Measurements from ENCODE around the gene RAB6B. TPM values are rescaled to one million over a fixed set of nuclear protein-coding genes. Genes with fewer than 3 reads are reported as not detected.

RAB6B gene
- total and polyA plus RNA-seq, 7 experiments from 2014 or later = 0.14 to 1.2 (median 0.22) TPM; not detected in 3

DNA sequence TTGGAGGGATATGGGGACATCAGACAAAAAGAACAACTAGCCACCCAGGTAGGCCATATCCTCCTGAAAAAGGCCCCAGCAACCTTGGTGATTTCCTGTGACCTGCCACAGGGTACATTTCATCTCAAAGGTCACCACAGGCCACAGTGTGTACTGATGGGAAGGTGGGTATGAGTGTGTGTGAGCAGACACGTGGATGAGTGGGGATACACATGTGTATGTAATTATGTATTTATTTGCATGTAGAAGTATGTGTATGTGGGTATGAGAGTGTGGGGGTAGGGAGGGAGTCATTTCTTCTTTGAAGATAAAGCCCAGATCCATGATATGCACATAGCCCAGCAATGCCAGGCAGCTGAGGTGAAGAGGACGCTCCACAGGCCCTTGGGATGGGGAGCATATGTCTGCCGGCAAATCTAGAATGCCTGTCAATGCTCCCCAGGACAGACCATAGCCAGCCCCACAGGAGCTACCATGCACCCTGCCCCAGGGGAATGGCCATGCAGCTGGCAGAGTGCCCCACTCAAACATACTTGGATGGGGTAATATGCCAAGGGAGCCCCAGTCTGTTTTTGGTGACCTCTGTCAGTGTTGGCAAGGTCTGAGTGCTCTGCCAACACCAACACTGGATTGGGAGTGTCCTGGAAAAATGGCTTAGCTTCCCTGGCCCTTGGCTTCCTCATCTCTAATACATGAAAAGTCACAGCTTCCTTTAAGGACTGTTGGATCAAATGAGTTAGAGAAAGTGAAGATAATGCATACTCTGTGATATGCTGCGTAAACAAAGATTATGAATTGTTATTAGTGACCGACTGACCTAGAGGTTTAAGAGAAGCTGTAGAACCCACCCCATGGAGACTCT, 42.4 kb downstream of the RAB6B start:
- H3K27me3 ChIP-seq (ENCODE audit: control insufficient read depth in 2 of 2, insufficient read depth in 2 of 2, low read length in 2 of 2) = no peaks in the 10 kb centered on the region
- DNase-seq (no peak), ATAC-seq (no peak)
- no peak overlapping the region for H3K4me3 ChIP-seq (ENCODE audit: low read length)
- no peak overlapping the region for H3K4me3 Mint-ChIP-seq
- intact Hi-C loops (cut with micrococcal nuclease) = no loop called here
- H3K27ac Mint-ChIP-seq = no peak overlapping the region
- CTCF ChIA-PET = no interaction called here
- no peaks in the 10 kb centered on the region for H3K9me3 ChIP-seq (ENCODE audit: control insufficient read depth in 2 of 3, low read length in 3 of 3)
- H3K36me3 ChIP-seq (ENCODE audit: control insufficient read depth in 2 of 3, insufficient read depth in 3 of 3, low read length in 3 of 3) = no peaks in the 10 kb centered on the region
- peaks cover 0 to 8% (median 0%) of the 10 kb centered on the region in 11 donors for H3K9me3 Mint-ChIP-seq
- peaks cover 0 to 6% (median 0%) of the 10 kb centered on the region in 7 donors for H3K4me1 Mint-ChIP-seq
- no peak overlapping the region for H3K27ac ChIP-seq (ENCODE audit: low read depth, low read length)
- peaks cover 0 to 8% (median 0%) of the 10 kb centered on the region in 5 donors for H3K27me3 Mint-ChIP-seq
- no peaks in the 10 kb centered on the region for H3K36me3 Mint-ChIP-seq
- POLR2A ChIA-PET = no interaction called here
- no peaks in the 10 kb centered on the region for H3K4me1 ChIP-seq (ENCODE audit: control insufficient read depth in 2 of 2, insufficient read depth in 2 of 2, low read length in 2 of 2)

DNA sequence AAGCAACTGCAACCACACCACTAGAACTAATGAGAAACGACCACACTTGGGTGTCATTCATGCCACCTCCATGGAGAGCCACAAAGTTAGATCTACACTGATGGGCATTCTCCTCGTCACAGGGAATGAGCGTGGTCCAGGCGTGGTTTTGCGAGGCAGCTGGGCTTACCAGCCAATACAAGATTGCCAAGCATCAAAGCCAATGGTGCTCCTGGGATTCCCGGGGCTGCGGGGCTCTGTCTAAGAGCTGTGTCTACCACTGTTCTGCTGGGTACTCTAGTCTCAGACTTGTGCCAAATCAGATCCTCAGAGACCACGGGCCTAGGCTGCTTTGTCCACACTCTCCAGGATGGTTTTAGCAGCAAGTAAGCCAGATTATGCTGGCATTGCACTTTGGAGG, 43.8 kb downstream of the RAB6B start:
- no peaks in the 10 kb centered on the region for H3K9me3 ChIP-seq (ENCODE audit: control insufficient read depth in 2 of 3, low read length in 3 of 3)
- Mint-ChIP-seq H3K4me3 (no peak overlapping the region), H3K27me3 (peaks cover 0 to 20% (median 0%) of the 10 kb centered on the region in 5 donors), H3K9me3 (peaks cover 0 to 8% (median 0%) of the 10 kb centered on the region in 11 donors), H3K36me3 (no peaks in the 10 kb centered on the region), H3K4me1 (no peaks in the 10 kb centered on the region), H3K27ac (no peak overlapping the region)
- ChIA-PET POLR2A (no interaction called here), CTCF (no interaction called here)
- intact Hi-C loops (cut with micrococcal nuclease) = no loop called here
- no peaks in the 10 kb centered on the region for H3K4me1 ChIP-seq (ENCODE audit: control insufficient read depth in 2 of 2, insufficient read depth in 2 of 2, low read length in 2 of 2)
- no peak overlapping the region for H3K27ac ChIP-seq (ENCODE audit: low read depth, low read length)
- no peak for DNase-seq
- ATAC-seq = no peak
- no peaks in the 10 kb centered on the region for H3K36me3 ChIP-seq (ENCODE audit: control insufficient read depth in 2 of 3, insufficient read depth in 3 of 3, low read length in 3 of 3)
- H3K4me3 ChIP-seq (ENCODE audit: low read length) = no peak overlapping the region
- H3K27me3 ChIP-seq (ENCODE audit: control insufficient read depth in 2 of 2, insufficient read depth in 2 of 2, low read length in 2 of 2) = no peaks in the 10 kb centered on the region

DNA sequence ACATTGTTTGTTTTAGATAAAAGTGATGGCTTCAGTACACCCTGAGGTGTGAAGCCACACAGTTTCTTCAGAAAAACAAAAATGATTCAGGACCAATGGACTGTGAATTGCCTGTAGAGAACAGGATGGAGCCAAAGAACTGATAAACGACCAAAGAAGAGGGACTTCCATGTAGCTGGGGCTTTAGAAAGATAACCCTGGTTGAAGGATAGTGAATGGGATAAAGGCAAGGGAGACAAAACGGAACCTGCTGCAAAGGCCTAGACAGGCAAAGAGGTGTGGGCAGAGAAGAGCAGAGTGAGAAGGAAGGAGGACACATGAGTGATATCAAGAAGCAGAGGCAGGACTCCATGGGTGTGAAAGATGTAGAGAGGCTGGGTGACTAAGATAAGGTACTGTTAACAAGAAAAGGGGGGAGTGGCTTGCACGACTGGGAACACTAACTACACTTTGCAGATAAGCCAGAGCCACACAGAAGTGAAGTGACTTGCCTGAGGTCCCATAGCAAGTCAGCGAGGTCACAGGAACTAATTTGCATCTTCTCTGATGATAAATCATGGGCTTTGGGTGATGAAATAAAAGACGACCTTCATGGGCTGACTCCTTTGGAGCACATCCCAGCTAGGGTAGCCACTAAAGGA, 44.3 kb downstream of the RAB6B start:
- Mint-ChIP-seq H3K4me1 (no peaks in the 10 kb centered on the region), H3K27ac (no peak overlapping the region), H3K9me3 (peaks cover 0 to 8% (median 0%) of the 10 kb centered on the region in 11 donors), H3K4me3 (no peak overlapping the region), H3K36me3 (no peaks in the 10 kb centered on the region), H3K27me3 (peaks cover 0 to 22% (median 0%) of the 10 kb centered on the region in 5 donors)
- POLR2A ChIA-PET = no interaction called here
- Histone ChIP-seq H3K27ac (ENCODE audit: low read depth, low read length) (no peak overlapping the region), H3K9me3 (ENCODE audit: control insufficient read depth in 2 of 3, low read length in 3 of 3) (no peaks in the 10 kb centered on the region), H3K4me3 (ENCODE audit: low read length) (no peak overlapping the region), H3K4me1 (ENCODE audit: control insufficient read depth in 2 of 2, insufficient read depth in 2 of 2, low read length in 2 of 2) (no peaks in the 10 kb centered on the region), H3K27me3 (ENCODE audit: control insufficient read depth in 2 of 2, insufficient read depth in 2 of 2, low read length in 2 of 2) (no peaks in the 10 kb centered on the region), H3K36me3 (ENCODE audit: control insufficient read depth in 2 of 3, insufficient read depth in 3 of 3, low read length in 3 of 3) (no peaks in the 10 kb centered on the region)
- intact Hi-C loops (cut with micrococcal nuclease) = no loop called here
- ATAC-seq = no peak
- DNase-seq = no peak
- CTCF ChIA-PET = no interaction called here

DNA sequence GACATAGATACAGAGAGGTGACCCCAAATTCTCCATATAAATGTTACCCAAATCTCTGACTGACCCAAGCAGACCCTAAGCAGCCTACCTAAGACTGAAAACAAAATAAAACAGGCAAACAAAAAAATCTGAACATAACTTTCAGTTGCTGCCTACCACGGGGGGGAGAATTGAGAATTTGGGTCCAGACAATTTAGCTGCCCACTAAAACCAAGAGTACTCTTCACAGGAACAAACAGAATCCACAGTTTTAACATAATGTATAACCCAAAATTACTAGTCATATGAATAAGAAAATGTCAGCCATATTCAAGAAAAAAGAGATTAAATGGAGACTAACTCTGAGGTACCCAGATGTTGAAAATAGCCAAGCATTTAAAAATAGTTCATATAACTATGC, 45.6 kb downstream of the RAB6B start:
- H3K36me3 ChIP-seq (ENCODE audit: control insufficient read depth in 2 of 3, insufficient read depth in 3 of 3, low read length in 3 of 3) = no peaks in the 10 kb centered on the region
- ChIA-PET POLR2A (no interaction called here), CTCF (interaction anchor here (0.7 kb wide), 1 partner anchor 25 kb away, joined by 5 read pairs; no protein-coding TSS in a partner anchor)
- Mint-ChIP-seq H3K4me3 (no peak overlapping the region), H3K27me3 (peaks cover 0 to 23% (median 0%) of the 10 kb centered on the region in 5 donors), H3K9me3 (peaks cover 0 to 8% (median 0%) of the 10 kb centered on the region in 11 donors), H3K27ac (no peak overlapping the region), H3K4me1 (no peaks in the 10 kb centered on the region), H3K36me3 (no peaks in the 10 kb centered on the region)
- no peak overlapping the region for H3K4me3 ChIP-seq (ENCODE audit: low read length)
- DNase-seq = no peak
- H3K9me3 ChIP-seq (ENCODE audit: control insufficient read depth in 2 of 3, low read length in 3 of 3) = no peaks in the 10 kb centered on the region
- no peak for ATAC-seq
- intact Hi-C loops (cut with micrococcal nuclease) = no loop called here
- H3K4me1 ChIP-seq (ENCODE audit: control insufficient read depth in 2 of 2, insufficient read depth in 2 of 2, low read length in 2 of 2) = no peaks in the 10 kb centered on the region
- no peaks in the 10 kb centered on the region for H3K27me3 ChIP-seq (ENCODE audit: control insufficient read depth in 2 of 2, insufficient read depth in 2 of 2, low read length in 2 of 2)
- H3K27ac ChIP-seq (ENCODE audit: low read depth, low read length) = no peak overlapping the region

DNA sequence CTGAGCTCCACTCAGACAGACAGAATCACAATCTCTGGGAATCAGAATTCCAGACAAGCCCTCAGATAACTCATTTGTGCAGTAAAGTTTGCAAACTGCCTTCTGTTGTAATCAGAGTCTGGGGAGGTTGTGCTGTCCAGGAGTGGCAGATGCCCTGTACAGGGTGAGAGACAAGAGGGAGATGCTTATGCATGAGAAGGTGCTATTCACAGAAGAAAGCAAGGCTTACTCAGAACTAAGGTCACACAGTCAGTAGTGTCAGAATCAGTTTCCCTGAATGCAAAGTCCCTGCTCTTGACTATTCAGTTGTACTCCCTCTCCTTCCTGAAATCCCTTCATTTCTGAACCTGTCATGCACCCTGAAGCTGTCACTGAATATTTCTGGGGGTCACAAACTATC, 46.3 kb downstream of the RAB6B start:
- no peak for DNase-seq
- no peaks in the 10 kb centered on the region for H3K36me3 ChIP-seq (ENCODE audit: control insufficient read depth in 2 of 3, insufficient read depth in 3 of 3, low read length in 3 of 3)
- Mint-ChIP-seq H3K4me1 (no peaks in the 10 kb centered on the region), H3K9me3 (peaks cover 0 to 8% (median 0%) of the 10 kb centered on the region in 11 donors), H3K27ac (no peak overlapping the region), H3K36me3 (no peaks in the 10 kb centered on the region), H3K4me3 (no peak overlapping the region), H3K27me3 (peaks cover 0 to 23% (median under 1%) of the 10 kb centered on the region in 5 donors)
- no peaks in the 10 kb centered on the region for H3K9me3 ChIP-seq (ENCODE audit: control insufficient read depth in 2 of 3, low read length in 3 of 3)
- ChIA-PET POLR2A (no interaction called here), CTCF (no interaction called here)
- no peaks in the 10 kb centered on the region for H3K4me1 ChIP-seq (ENCODE audit: control insufficient read depth in 2 of 2, insufficient read depth in 2 of 2, low read length in 2 of 2)
- no peak overlapping the region for H3K27ac ChIP-seq (ENCODE audit: low read depth, low read length)
- H3K4me3 ChIP-seq (ENCODE audit: low read length) = no peak overlapping the region
- H3K27me3 ChIP-seq (ENCODE audit: control insufficient read depth in 2 of 2, insufficient read depth in 2 of 2, low read length in 2 of 2) = no peaks in the 10 kb centered on the region
- intact Hi-C loops (cut with micrococcal nuclease) = no loop called here
- no peak for ATAC-seq

DNA sequence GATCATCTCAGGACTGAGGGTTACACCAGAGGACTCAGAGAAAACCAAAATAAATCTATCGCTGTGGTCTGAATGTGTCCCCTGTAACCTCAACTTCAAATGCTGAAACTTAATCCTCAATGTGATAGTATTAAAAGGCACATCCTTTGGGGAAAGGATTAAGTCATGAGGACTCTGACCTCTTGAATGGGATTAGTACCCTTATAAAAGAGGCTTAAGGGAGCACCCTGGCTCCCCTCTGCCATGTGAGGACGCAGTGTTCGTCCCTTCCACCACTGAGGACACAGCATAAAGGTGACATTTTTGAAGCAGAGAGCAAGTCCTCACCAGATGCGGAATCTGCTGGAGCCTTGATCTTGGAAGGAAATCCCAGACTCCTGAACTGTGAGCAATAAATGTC, 50.6 kb downstream of the RAB6B start:
- Mint-ChIP-seq H3K4me3 (no peak overlapping the region), H3K4me1 (no peaks in the 10 kb centered on the region), H3K36me3 (no peaks in the 10 kb centered on the region), H3K27ac (no peak overlapping the region), H3K27me3 (peaks cover 0 to 19% (median 5%) of the 10 kb centered on the region in 5 donors), H3K9me3 (peaks cover 0 to 4% (median 0%) of the 10 kb centered on the region in 11 donors)
- no peak for ATAC-seq
- intact Hi-C loops (cut with micrococcal nuclease) = no loop called here
- Histone ChIP-seq H3K36me3 (ENCODE audit: control insufficient read depth in 2 of 3, insufficient read depth in 3 of 3, low read length in 3 of 3) (no peaks in the 10 kb centered on the region), H3K27ac (ENCODE audit: low read depth, low read length) (no peak overlapping the region), H3K9me3 (ENCODE audit: control insufficient read depth in 2 of 3, low read length in 3 of 3) (no peaks in the 10 kb centered on the region), H3K4me1 (ENCODE audit: control insufficient read depth in 2 of 2, insufficient read depth in 2 of 2, low read length in 2 of 2) (no peaks in the 10 kb centered on the region), H3K4me3 (ENCODE audit: low read length) (no peak overlapping the region), H3K27me3 (ENCODE audit: control insufficient read depth in 2 of 2, insufficient read depth in 2 of 2, low read length in 2 of 2) (no peaks in the 10 kb centered on the region)
- ChIA-PET POLR2A (no interaction called here), CTCF (no interaction called here)
- no peak for DNase-seq

DNA sequence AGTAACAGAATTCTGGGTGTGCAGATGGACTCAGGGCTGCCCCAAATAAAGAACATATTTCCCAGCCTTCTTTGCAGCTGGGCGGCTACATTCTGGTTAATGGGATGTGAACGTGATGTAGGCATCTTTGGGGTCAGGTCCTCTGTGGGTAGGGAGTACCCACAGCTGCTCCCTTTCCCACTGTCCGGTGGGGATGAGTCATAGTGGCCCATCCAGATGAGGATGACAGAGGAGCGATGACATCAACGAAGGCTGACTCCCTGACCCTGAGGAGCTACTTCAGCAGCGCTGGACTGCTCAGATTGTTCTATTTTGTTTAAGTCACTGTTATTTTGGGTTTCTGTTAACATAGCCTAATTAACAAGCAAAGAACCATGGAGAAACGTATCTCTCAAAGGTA, 52.0 kb downstream of the RAB6B start:
- no peaks in the 10 kb centered on the region for H3K4me1 Mint-ChIP-seq
- CTCF ChIA-PET = no interaction called here
- Histone ChIP-seq H3K27me3 (ENCODE audit: control insufficient read depth in 2 of 2, insufficient read depth in 2 of 2, low read length in 2 of 2) (no peaks in the 10 kb centered on the region), H3K27ac (ENCODE audit: low read depth, low read length) (no peak overlapping the region), H3K4me3 (ENCODE audit: low read length) (no peak overlapping the region), H3K4me1 (ENCODE audit: control insufficient read depth in 2 of 2, insufficient read depth in 2 of 2, low read length in 2 of 2) (no peaks in the 10 kb centered on the region), H3K9me3 (ENCODE audit: control insufficient read depth in 2 of 3, low read length in 3 of 3) (no peaks in the 10 kb centered on the region), H3K36me3 (ENCODE audit: control insufficient read depth in 2 of 3, insufficient read depth in 3 of 3, low read length in 3 of 3) (no peaks in the 10 kb centered on the region)
- DNase-seq (no peak), ATAC-seq (no peak)
- H3K27ac Mint-ChIP-seq = no peak overlapping the region
- intact Hi-C loops (cut with micrococcal nuclease) = no loop called here
- H3K36me3 Mint-ChIP-seq = no peaks in the 10 kb centered on the region
- no peaks in the 10 kb centered on the region for H3K9me3 Mint-ChIP-seq
- H3K4me3 Mint-ChIP-seq = no peak overlapping the region
- POLR2A ChIA-PET = no interaction called here
- H3K27me3 Mint-ChIP-seq = peaks cover 0 to 15% (median 0%) of the 10 kb centered on the region in 5 donors
